ENCODE results near the gene ACER2. TPM values are rescaled to one million over a fixed set of nuclear protein-coding genes. Genes with fewer than 3 reads are reported as not detected.

Gene ACER2
- total and polyA plus RNA-seq, 2 experiments from 2014 or later = 0.87 to 14.6 TPM

- TF ChIP-seq, protein P1, sequence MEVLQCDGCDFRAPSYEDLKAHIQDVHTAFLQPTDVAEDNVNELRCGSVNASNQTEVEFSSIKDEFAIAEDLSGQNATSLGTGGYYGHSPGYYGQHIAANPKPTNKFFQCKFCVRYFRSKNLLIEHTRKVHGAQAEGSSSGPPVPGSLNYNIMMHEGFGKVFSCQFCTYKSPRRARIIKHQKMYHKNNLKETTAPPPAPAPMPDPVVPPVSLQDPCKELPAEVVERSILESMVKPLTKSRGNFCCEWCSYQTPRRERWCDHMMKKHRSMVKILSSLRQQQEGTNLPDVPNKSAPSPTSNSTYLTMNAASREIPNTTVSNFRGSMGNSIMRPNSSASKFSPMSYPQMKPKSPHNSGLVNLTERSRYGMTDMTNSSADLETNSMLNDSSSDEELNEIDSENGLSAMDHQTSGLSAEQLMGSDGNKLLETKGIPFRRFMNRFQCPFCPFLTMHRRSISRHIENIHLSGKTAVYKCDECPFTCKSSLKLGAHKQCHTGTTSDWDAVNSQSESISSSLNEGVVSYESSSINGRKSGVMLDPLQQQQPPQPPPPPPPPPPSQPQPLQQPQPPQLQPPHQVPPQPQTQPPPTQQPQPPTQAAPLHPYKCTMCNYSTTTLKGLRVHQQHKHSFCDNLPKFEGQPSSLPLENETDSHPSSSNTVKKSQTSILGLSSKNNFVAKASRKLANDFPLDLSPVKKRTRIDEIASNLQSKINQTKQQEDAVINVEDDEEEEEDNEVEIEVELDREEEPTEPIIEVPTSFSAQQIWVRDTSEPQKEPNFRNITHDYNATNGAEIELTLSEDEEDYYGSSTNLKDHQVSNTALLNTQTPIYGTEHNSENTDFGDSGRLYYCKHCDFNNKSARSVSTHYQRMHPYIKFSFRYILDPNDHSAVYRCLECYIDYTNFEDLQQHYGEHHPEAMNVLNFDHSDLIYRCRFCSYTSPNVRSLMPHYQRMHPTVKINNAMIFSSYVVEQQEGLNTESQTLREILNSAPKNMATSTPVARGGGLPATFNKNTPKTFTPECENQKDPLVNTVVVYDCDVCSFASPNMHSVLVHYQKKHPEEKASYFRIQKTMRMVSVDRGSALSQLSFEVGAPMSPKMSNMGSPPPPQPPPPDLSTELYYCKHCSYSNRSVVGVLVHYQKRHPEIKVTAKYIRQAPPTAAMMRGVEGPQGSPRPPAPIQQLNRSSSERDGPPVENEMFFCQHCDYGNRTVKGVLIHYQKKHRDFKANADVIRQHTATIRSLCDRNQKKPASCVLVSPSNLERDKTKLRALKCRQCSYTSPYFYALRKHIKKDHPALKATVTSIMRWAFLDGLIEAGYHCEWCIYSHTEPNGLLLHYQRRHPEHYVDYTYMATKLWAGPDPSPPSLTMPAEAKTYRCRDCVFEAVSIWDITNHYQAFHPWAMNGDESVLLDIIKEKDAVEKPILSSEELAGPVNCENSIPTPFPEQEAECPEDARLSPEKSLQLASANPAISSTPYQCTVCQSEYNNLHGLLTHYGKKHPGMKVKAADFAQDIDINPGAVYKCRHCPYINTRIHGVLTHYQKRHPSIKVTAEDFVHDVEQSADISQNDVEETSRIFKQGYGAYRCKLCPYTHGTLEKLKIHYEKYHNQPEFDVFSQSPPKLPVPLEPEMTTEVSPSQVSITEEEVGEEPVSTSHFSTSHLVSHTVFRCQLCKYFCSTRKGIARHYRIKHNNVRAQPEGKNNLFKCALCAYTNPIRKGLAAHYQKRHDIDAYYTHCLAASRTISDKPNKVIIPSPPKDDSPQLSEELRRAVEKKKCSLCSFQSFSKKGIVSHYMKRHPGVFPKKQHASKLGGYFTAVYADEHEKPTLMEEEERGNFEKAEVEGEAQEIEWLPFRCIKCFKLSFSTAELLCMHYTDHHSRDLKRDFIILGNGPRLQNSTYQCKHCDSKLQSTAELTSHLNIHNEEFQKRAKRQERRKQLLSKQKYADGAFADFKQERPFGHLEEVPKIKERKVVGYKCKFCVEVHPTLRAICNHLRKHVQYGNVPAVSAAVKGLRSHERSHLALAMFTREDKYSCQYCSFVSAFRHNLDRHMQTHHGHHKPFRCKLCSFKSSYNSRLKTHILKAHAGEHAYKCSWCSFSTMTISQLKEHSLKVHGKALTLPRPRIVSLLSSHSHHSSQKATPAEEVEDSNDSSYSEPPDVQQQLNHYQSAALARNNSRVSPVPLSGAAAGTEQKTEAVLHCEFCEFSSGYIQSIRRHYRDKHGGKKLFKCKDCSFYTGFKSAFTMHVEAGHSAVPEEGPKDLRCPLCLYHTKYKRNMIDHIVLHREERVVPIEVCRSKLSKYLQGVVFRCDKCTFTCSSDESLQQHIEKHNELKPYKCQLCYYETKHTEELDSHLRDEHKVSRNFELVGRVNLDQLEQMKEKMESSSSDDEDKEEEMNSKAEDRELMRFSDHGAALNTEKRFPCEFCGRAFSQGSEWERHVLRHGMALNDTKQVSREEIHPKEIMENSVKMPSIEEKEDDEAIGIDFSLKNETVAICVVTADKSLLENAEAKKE (CRISPR knock-in tag; IDR thresholded peaks at IDR 0.05) = no peak
- no peak for TF ChIP-seq EZH2 (IDR thresholded peaks at IDR 0.05; ENCODE audit: low read depth, unreplicated experiment)
Observed at GRCh38 chr9:19371942-19372341, 36.9 kb upstream of the ACER2 start (continued).

- H3K36me3 Mint-ChIP-seq (ENCODE audit: low read depth) = peaks cover 52% of the 10 kb centered on the region
- peaks cover 10% of the 10 kb centered on the region; the same call in 2 of the 3 replicates for H3K4me1 Mint-ChIP-seq
- no peak overlapping the region for H3K27ac Mint-ChIP-seq
- no peak overlapping the region for H3K4me2 ChIP-seq
- no peak overlapping the region for H3K4me3 ChIP-seq
- H4K20me1 ChIP-seq (replicated peaks; ENCODE audit: insufficient read depth) = peaks cover 15% of the 10 kb centered on the region
- H3K36me3 ChIP-seq (ENCODE audit: insufficient read depth) = peaks cover 26% of the 10 kb centered on the region
- H3K9me2 ChIP-seq (ENCODE audit: insufficient read depth) = no peaks in the 10 kb centered on the region
- H3K27ac ChIP-seq (ENCODE audit: low read depth) = peak overlapping the region; percentile 1; the same call in 1 of the 2 replicates
- peaks cover 7% of the 10 kb centered on the region for H3K79me2 ChIP-seq (replicated peaks; ENCODE audit: insufficient read depth)
- ATAC-seq = peak; percentile 37
- H3K9me3 Mint-ChIP-seq = no peaks in the 10 kb centered on the region
- H2AFZ ChIP-seq = no peak overlapping the region
- peaks cover 2% of the 10 kb centered on the region for H3K4me1 ChIP-seq (ENCODE audit: insufficient read depth)
- peaks cover 12% of the 10 kb centered on the region for H3K27me3 Mint-ChIP-seq (ENCODE audit: insufficient read depth, low read depth, poor library complexity)
- H3F3A ChIP-seq (replicated peaks; ENCODE audit: low read depth) = peaks cover 22% of the 10 kb centered on the region
- DNase-seq (ENCODE audit: low spot score) = no peak
- H3K27me3 ChIP-seq (ENCODE audit: insufficient read depth) = no peaks in the 10 kb centered on the region
- no peak overlapping the region for H3K4me3 Mint-ChIP-seq
- no peak for TF ChIP-seq ZNF114 (CRISPR knock-in tag; IDR thresholded peaks at IDR 0.05)
- TF ChIP-seq, protein P2, sequence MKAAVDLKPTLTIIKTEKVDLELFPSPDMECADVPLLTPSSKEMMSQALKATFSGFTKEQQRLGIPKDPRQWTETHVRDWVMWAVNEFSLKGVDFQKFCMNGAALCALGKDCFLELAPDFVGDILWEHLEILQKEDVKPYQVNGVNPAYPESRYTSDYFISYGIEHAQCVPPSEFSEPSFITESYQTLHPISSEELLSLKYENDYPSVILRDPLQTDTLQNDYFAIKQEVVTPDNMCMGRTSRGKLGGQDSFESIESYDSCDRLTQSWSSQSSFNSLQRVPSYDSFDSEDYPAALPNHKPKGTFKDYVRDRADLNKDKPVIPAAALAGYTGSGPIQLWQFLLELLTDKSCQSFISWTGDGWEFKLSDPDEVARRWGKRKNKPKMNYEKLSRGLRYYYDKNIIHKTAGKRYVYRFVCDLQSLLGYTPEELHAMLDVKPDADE (IDR thresholded peaks at IDR 0.05) = no peak
- TF ChIP-seq REST (IDR thresholded peaks at IDR 0.05; ENCODE audit: unreplicated experiment) = no peak
- TF ChIP-seq, protein P3, sequence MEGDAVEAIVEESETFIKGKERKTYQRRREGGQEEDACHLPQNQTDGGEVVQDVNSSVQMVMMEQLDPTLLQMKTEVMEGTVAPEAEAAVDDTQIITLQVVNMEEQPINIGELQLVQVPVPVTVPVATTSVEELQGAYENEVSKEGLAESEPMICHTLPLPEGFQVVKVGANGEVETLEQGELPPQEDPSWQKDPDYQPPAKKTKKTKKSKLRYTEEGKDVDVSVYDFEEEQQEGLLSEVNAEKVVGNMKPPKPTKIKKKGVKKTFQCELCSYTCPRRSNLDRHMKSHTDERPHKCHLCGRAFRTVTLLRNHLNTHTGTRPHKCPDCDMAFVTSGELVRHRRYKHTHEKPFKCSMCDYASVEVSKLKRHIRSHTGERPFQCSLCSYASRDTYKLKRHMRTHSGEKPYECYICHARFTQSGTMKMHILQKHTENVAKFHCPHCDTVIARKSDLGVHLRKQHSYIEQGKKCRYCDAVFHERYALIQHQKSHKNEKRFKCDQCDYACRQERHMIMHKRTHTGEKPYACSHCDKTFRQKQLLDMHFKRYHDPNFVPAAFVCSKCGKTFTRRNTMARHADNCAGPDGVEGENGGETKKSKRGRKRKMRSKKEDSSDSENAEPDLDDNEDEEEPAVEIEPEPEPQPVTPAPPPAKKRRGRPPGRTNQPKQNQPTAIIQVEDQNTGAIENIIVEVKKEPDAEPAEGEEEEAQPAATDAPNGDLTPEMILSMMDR (conservative IDR thresholded peaks at IDR 0.05; ENCODE audit: low read depth in 2 of 2) = no peak
- 0 out of 2 replicates have a peak, but pooled peaks have one; percentile 17 for TF ChIP-seq POLR2AphosphoS5 (IDR thresholded peaks at IDR 0.05; ENCODE audit: low read depth)
Observed at GRCh38 chr9:19372567-19372966, 36.2 kb upstream of the ACER2 start.

All from GM23338 (cell line).